ENCODE measurements around the gene IL13. TPM values are rescaled to one million over a fixed set of nuclear protein-coding genes. Genes with fewer than 3 reads are reported as not detected.

Gene IL13
- total and polyA plus RNA-seq, 10 of the 15 experiments (the other 5 are each of a cell fraction or from before 2014, with no cell fraction given) = 0.06 to 0.40 (median 0.11) TPM; not detected in 6

DNA sequence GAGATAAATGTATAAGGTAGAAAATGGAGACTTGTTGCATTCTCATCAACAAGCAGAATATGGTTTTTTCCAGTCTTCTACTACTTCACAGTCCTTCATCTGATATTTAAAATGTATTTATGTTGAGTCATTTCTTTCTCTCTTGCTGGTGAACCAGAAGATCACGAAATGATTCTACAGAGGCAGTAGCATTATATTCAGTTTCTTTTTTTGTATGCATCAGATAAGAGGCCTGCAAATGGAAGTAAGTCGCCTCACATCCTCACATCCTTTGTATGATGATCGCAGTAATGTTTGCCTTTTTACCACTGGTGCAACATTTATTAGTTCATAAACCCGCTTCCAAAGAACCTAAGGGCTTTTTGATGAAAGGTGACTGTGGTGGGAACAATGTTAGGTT, 22.1 kb upstream of the IL13 start (continued):
- TF ChIP-seq EP300 (IDR thresholded peaks at IDR 0.05; ENCODE audit: borderline replicate concordance in 1 of 2, control insufficient read depth in 1 of 2, low read depth in 2 of 2, low read length in 2 of 2) (peak; percentile 56 to 77), BCL11A (IDR thresholded peaks at IDR 0.05; ENCODE audit: low read depth, low read length) (peak; percentile 77; the same call in 1 of the 2 replicates), CBX3 (IDR thresholded peaks at IDR 0.05; ENCODE audit: borderline replicate concordance, low read depth) (no peak), LARP7 (IDR thresholded peaks at IDR 0.05) (no peak), RUNX3 (IDR thresholded peaks at IDR 0.05; ENCODE audit: low read length) (peak; percentile 98), EZH2 (IDR thresholded peaks at IDR 0.05; ENCODE audit: borderline replicate concordance, control insufficient read depth, low read depth, low read length) (no peak), ETV6 (conservative IDR thresholded peaks at IDR 0.05 in 1 of 2, IDR thresholded peaks at IDR 0.05 in 1 of 2; ENCODE audit: borderline replicate concordance in 1 of 2, low read depth in 1 of 2) (peak in 1 of 2 experiments; percentile 54; a peak in 1 of 4 replicates), MXI1 (IDR thresholded peaks at IDR 0.05; ENCODE audit: low read depth, low read length) (no peak), RCOR1 (conservative IDR thresholded peaks at IDR 0.05; ENCODE audit: low read depth, low read length) (no peak), YY1 (IDR thresholded peaks at IDR 0.05; ENCODE audit: low read depth, low read length) (no peak), CBFB (IDR thresholded peaks at IDR 0.05; ENCODE audit: low read depth) (peak; percentile 53; the same call in 1 of the 2 replicates), GABPA (IDR thresholded peaks at IDR 0.05; ENCODE audit: low read depth) (peak; percentile 68; the same call in 1 of the 2 replicates), PAX8 (IDR thresholded peaks at IDR 0.05) (no peak), HDAC2 (IDR thresholded peaks at IDR 0.05) (no peak), CEBPB (IDR thresholded peaks at IDR 0.05; ENCODE audit: borderline replicate concordance in 1 of 2, low read depth in 2 of 2, low read length in 2 of 2) (peak in 1 of 2 experiments; percentile 82; a peak in 2 of 4 replicates)
- TF ChIP-seq, protein P1, sequence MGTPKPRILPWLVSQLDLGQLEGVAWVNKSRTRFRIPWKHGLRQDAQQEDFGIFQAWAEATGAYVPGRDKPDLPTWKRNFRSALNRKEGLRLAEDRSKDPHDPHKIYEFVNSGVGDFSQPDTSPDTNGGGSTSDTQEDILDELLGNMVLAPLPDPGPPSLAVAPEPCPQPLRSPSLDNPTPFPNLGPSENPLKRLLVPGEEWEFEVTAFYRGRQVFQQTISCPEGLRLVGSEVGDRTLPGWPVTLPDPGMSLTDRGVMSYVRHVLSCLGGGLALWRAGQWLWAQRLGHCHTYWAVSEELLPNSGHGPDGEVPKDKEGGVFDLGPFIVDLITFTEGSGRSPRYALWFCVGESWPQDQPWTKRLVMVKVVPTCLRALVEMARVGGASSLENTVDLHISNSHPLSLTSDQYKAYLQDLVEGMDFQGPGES (IDR thresholded peaks at IDR 0.05) = no peak
- TF ChIP-seq, protein P2, sequence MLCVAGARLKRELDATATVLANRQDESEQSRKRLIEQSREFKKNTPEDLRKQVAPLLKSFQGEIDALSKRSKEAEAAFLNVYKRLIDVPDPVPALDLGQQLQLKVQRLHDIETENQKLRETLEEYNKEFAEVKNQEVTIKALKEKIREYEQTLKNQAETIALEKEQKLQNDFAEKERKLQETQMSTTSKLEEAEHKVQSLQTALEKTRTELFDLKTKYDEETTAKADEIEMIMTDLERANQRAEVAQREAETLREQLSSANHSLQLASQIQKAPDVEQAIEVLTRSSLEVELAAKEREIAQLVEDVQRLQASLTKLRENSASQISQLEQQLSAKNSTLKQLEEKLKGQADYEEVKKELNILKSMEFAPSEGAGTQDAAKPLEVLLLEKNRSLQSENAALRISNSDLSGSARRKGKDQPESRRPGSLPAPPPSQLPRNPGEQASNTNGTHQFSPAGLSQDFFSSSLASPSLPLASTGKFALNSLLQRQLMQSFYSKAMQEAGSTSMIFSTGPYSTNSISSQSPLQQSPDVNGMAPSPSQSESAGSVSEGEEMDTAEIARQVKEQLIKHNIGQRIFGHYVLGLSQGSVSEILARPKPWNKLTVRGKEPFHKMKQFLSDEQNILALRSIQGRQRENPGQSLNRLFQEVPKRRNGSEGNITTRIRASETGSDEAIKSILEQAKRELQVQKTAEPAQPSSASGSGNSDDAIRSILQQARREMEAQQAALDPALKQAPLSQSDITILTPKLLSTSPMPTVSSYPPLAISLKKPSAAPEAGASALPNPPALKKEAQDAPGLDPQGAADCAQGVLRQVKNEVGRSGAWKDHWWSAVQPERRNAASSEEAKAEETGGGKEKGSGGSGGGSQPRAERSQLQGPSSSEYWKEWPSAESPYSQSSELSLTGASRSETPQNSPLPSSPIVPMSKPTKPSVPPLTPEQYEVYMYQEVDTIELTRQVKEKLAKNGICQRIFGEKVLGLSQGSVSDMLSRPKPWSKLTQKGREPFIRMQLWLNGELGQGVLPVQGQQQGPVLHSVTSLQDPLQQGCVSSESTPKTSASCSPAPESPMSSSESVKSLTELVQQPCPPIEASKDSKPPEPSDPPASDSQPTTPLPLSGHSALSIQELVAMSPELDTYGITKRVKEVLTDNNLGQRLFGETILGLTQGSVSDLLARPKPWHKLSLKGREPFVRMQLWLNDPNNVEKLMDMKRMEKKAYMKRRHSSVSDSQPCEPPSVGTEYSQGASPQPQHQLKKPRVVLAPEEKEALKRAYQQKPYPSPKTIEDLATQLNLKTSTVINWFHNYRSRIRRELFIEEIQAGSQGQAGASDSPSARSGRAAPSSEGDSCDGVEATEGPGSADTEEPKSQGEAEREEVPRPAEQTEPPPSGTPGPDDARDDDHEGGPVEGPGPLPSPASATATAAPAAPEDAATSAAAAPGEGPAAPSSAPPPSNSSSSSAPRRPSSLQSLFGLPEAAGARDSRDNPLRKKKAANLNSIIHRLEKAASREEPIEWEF (IDR thresholded peaks at IDR 0.05; ENCODE audit: insufficient replicate concordance, low read depth, low read length) = no peak
- TF ChIP-seq, protein P3, sequence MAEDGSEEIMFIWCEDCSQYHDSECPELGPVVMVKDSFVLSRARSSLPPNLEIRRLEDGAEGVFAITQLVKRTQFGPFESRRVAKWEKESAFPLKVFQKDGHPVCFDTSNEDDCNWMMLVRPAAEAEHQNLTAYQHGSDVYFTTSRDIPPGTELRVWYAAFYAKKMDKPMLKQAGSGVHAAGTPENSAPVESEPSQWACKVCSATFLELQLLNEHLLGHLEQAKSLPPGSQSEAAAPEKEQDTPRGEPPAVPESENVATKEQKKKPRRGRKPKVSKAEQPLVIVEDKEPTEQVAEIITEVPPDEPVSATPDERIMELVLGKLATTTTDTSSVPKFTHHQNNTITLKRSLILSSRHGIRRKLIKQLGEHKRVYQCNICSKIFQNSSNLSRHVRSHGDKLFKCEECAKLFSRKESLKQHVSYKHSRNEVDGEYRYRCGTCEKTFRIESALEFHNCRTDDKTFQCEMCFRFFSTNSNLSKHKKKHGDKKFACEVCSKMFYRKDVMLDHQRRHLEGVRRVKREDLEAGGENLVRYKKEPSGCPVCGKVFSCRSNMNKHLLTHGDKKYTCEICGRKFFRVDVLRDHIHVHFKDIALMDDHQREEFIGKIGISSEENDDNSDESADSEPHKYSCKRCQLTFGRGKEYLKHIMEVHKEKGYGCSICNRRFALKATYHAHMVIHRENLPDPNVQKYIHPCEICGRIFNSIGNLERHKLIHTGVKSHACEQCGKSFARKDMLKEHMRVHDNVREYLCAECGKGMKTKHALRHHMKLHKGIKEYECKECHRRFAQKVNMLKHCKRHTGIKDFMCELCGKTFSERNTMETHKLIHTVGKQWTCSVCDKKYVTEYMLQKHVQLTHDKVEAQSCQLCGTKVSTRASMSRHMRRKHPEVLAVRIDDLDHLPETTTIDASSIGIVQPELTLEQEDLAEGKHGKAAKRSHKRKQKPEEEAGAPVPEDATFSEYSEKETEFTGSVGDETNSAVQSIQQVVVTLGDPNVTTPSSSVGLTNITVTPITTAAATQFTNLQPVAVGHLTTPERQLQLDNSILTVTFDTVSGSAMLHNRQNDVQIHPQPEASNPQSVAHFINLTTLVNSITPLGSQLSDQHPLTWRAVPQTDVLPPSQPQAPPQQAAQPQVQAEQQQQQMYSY (CRISPR knock-in tag; IDR thresholded peaks at IDR 0.05) = no peak

Measured in GM12878 (cell line).